Measurements from ENCODE around the gene TWIST1.

GRCh38 chr7:19080093-19080492 is 37.3 kb downstream of the TWIST1 start:
- TF ChIP-seq CTCF (IDR thresholded peaks at IDR 0.05) (no peak), POLR2A (IDR thresholded peaks at IDR 0.05) (no peak)

All from thyroid gland (tissue), 4 donors.